OCI-M2 (cell line): Measurements from ENCODE around the gene NF1.

Source experiments
- DNase-seq: peaks from one replicate; lab custom pipeline; 2025; ENCODE audit not compliant: unreplicated experiment; lab: John Stamatoyannopoulos, UW

Gene NF1

DNA sequence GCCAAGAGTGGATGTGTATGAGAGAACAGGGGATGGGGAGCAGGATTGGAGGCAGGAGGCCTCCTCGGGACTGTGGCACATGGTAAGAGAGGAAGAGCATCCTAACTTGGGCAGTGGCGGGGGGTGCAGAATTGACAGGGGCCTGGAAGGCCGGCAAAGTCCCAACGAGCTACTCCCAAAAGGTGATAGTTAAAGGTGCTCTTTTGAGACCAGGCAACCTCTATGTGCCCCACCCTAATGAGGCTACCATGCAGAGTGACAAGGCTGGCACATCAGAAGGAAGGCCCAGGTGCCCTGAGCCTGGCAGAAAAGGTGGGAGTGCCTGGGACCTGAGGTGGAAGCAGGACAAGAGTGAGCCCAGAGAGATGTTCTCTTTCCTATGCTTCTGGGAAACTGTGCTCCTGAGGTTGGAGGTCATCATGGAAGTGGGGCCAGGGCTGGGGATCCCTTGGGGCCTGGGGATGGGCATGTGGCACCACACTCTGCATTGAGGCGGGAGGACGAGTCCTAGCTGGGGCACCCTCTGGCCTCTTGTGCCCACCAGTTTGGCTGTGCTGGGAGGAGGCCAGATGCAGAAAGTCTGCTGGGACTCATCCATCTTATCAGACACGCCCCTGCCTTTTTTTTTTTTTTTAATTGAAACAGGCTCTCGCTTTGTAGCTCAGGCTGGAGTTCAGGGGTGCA is 302.6 kb downstream of the NF1 start:
- DNase-seq: no peak

DNA sequence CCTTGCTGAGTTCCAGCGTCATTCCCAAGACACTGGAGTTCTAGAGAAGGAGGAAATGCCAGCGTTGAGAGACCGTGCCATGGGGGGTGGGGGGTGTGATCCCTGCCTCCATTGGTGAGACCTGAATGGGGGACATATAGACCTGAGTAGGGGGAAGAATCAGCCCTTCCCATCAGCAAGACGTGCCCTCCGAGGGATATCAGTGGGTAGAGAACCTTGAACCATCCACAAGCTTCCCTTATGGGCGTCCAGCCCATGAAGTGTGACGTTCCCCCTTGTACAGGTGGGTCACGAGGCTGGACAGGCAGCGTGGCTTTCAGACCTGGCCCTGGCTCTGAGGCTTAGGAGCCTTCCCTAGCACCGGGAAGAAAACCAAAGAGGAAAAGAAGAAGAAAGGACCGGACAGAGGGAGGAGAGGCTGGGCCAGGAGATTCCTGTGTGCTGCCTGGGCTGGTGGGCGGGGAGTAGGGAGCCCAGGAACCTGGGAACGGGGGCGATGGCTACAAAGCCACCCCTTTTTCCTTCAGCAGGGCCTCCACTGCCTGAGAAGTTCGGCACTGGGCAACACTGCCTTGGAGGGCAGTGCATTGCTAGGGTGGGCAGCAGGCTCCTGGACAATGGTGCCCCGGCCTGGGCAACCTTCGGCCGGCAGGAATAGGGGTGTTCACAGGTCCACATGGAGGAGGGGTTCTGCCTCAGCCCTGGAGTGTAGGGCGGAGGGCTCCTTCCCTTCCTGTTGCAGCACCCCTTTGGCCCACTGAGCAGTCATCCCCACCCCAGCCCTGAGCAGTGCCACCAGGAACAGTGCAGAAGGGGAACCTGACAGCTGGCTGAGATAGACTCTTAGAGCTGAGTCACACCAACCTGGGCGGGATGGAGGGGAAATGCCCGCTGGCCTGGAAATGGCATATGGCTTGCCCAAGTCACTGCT is 303.9 kb downstream of the NF1 start:
- no peak for DNase-seq

GRCh38 chr17:31400481-31400950 is 305.7 kb downstream of the NF1 start:
- no peak for DNase-seq

DNA sequence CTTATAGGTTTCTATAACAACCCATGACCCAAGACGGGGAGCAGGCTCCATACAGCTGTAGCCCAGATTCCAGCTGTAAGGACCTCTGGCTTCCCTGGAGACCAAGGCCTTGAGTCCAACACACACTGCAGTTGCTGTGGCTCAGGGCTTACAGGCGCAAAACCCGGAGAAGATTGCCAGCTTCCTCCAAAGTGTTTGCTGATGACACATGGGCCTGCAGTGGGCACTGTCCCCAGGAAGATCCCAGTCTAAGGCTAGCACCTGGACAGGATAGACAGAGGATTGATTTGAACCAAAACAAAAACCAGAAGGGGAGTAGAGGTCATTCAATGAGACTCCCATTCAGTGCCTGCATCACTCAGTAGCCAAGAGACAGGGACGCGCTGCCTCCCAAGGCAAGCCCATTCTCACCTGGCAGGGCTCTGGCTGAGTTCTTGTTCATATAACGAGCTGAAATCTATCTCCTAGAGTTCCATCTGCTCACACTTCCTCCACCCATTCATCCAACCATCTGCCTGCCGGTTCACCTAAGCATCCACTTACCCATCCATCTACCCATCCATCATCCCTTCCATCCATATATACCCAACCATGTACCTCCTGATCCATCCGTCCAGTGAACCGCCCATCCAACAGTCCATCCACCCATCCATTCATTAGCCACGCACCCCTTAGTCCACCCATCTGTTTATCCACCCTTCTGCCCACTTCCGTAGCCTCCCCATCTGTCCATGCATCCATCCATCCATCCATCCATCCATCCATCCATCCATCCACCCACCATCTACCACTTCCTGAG is 306.9 kb downstream of the NF1 start:
- DNase-seq: no peak

DNA sequence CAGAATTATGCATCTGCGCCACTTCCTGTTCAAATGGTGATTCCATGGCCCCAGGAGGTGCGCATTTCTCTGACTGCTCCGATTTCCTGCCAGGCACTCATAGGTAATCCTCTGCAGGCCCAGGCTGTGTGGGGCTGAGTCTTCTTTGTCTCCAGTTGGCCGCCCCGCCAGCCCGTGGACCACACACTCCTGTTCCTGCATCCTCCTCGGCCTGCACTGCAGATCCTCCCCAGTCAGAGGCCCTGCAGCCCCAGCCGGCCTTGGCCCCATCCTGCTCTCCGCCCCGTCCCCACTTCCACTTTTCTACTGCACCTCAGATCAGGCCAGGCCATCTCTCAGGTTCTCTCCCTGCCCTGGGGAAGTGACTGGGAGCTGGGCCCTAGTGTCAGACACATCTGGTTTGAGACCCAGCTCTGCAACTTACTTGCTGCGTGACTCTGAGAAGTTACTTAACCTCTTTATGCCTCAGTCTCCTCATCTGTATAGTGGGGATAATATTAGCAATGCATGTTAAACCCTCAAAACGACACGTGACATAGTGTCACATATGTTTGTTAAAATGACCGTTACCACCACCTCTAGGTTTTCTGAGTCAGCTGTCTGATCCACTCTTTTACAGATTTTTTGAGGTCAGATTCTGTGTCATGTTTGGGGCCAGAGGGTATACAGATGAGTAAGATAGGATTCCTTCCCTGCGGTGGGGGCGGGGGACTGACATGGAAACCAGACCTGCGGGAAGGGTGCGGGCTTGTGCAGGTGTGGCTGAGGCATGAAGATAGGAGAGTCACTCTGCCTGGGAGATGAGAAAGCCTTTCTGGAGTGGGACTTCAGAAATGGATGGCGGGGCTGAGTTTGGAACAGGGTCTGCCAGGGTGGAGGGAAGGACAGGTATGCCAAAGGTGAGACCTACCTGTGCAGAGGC is 309.5 kb downstream of the NF1 start:
- DNase-seq: no peak

- DNase-seq: no peak
These were observed 311.2 kb downstream of the NF1 start for GRCh38 chr17:31405890-31406371.

DNA sequence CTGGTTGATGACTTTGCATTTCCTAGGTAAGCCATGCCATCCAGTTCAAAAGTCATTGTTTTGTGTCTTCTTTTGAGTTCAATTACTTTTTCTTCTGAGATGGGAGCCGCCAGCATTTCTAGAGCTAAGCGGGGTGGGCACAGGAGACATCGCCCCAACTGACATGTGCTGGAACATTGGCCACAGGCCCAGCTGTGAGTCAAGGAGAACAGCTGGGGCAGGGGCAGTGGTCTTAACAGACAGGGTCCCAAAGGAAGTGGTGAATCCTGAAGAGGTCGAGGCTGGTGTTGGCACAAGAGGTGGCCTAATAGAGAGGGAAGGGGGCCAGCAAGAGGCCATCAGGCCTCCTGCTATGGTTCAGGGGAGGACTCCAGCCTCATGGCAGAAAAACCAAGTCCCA is 313.8 kb downstream of the NF1 start:
- DNase-seq: no peak

GRCh38 chr17:31411707-31412285 is 317.0 kb downstream of the NF1 start:
- no peak for DNase-seq

GRCh38 chr17:31412511-31412910 is 317.7 kb downstream of the NF1 start:
- no peak for DNase-seq

DNA sequence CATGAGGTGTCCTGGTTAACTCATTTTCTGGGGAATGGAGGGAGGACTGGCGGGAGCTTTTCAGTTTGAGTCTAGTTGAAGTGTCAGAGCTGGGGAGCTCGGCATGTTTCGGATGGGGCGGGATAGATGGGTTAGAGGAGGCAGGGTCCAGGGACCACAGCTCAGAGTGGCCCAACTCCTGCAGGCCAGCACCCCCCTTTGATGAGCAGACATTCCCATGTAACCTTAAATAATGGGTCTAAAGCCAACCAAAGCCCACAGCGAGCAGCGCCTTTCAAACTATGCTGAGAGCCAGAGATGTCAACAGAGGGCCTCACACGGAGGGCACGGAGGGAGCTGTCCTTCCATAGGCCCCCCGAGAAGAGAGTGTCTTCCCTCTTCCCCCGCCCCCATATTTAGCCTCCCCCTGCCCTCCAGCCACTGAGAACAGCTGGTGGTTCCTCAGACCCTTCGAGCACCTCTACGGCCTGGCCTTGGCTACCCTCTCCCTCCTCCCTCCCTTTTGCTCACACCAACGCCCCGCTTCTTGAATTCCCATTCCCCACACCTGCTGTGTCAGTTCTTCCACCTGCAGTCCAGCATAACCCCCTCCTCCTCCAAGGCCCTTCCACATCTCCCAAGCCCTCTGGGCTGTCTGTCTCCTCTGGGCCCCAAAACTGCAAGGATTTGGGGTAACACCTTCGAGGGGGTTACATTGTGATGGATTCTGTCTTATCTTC is 318.5 kb downstream of the NF1 start:
- no peak for DNase-seq

GRCh38 chr17:31413874-31414549 is 319.2 kb downstream of the NF1 start:
- no peak for DNase-seq

DNA sequence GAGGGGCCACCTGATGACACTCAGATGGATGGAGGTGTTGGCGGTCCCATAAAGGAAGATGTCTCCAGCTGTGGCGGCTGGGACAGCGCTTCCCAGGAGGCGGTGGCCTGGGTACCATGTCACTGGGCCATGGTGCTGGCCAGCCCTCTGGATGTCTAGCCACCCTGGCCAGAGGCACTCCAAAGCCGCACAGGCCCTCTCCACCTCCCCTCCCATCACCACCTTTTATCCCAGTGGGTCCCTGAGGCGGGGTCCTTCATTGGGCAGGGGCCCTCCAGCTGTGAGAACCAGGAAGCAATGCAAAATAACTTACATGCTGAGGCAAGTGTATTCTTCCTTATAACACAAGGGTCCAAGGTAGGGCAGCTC is 319.8 kb downstream of the NF1 start:
- no peak for DNase-seq

GRCh38 chr17:31415004-31415454 is 320.3 kb downstream of the NF1 start:
- no peak for DNase-seq

DNA sequence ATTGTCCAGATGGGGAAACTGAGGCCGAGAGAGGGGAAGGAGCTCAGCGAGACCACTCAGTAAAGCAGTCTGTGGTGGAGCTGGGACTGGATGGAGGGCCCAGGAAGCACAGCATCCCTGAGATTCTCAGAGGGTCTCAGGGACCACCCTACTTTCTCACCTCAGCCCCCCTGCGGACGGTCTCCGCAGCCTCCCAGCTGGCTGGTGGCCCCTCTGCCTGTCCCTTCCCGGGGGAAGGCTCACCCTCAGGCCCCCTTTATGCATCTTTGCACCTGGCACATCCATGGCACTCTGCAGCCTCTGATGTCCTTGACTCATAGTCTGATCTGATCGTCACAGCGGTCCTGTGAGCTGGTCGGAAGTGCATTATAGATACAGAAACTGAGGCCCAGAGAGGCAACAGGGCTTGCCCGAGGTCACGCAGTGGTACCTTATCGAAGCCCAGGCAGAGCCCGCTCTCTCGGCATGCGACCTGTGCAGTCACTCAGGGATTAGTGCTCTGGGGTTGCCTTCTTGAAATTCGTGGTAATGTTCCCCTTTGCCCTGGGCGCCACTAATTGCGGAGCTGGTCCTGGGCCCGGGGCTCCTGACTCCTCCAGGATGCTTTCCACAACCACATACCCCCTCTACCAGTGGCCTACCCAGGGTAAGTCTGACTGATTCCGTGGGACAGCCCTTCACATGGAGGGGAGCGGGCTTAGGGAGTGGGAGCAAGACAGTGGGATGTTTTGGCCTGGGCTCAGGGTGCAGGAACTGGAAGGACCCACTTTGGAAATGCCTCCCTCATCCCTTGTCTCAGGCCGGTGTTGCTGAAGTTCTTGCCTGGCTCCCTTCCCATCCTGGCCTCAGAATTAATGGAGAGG is 321.1 kb downstream of the NF1 start:
- no peak for DNase-seq

- no peak for DNase-seq
These were observed 321.7 kb downstream of the NF1 start for GRCh38 chr17:31416503-31416923.

- DNase-seq: no peak
These were observed 322.4 kb downstream of the NF1 start for GRCh38 chr17:31417051-31417792.

- DNase-seq: no peak
These were observed 324.1 kb downstream of the NF1 start for GRCh38 chr17:31418773-31419350.
